Sigmoid colon (tissue), 7 donors: ENCODE results near the gene SMAD5. TPM values are rescaled to one million over a fixed set of nuclear protein-coding genes. Genes with fewer than 3 reads are reported as not detected.

Source experiments
- DNase-seq: peaks from one replicate; pipeline ENCODE4 v3.0.0-alpha.2; 2019
- H3K27ac ChIP-seq, 4 donors: fragments of 200-600 bp; sonication (generic); one replicate each; pipeline ENCODE4 v1.5.1; 2016 to 2019; ENCODE audit warnings: mild to moderate bottlenecking in 1 of 4
- H3K27me3 ChIP-seq, 3 donors: fragments of 200-600 bp; sonication (generic); one replicate each; pipeline ENCODE4 v1.5.1; 2019; ENCODE audit warnings: mild to moderate bottlenecking in 1 of 3
- H3K36me3 ChIP-seq, 4 donors: fragments of 200-600 bp; sonication (generic); one replicate each; pipeline ENCODE4 v1.5.1; 2016 to 2019
- H3K4me1 ChIP-seq, 4 donors: fragments of 200-600 bp; sonication (generic); one replicate each; pipeline ENCODE4 v1.5.1; 2017 to 2019
- H3K4me3 ChIP-seq, 4 donors: fragments of 200-600 bp; sonication (generic); one replicate each; pipeline ENCODE4 v1.5.1; 2017 to 2019; ENCODE audit warnings: mild to moderate bottlenecking in 2 of 4, moderate library complexity in 1 of 4
- H3K9me3 ChIP-seq, 4 donors: fragments of 200-600 bp in 3 of 4; sonication (generic) in 3 of 4; one replicate each; pipeline versions ENCODE4 v1.5.1 to v1.6.1; 2013 to 2019
- CTCF ChIP-seq, 4 experiments: fragments of 450-650 bp in 3 of 4; fragments of 200-600 bp in 1 of 4; IDR thresholded peaks; one replicate each; pipeline ENCODE4 v1.5.1; 2016 to 2019; ENCODE audit warnings: antibody characterized with exemption in 4 of 4, mild to moderate bottlenecking in 3 of 4, moderate library complexity in 2 of 4
- EP300 ChIP-seq, 4 donors: sonication (generic); formaldehyde crosslinking; IDR thresholded peaks; one replicate each; pipeline ENCODE4 v1.6.1; 2017; ENCODE audit warnings: antibody characterized with exemption in 4 of 4
- POLR2A ChIP-seq, 2 donors: fragments of 450-650 bp; IDR thresholded peaks; one replicate each; pipeline ENCODE4 v1.6.1; 2016; ENCODE audit warnings: antibody characterized with exemption in 2 of 2, mild to moderate bottlenecking in 2 of 2, moderate library complexity in 2 of 2
- POLR2AphosphoS5 ChIP-seq, 4 donors: sonication (generic); formaldehyde crosslinking; IDR thresholded peaks; one replicate each; pipeline ENCODE4 v1.6.1; 2017; ENCODE audit warnings: antibody characterized with exemption in 4 of 4
- WGBS, 2 donors: extraction: QIAGEN DNeasy Blood & Tissue Kit; methylation state at CpG; one replicate each; pipeline ENCODE4 v1.1.7; 2013; 5-methylcytosine and 5-hydroxymethylcytosine counted together
- intact Hi-C: fragments of 100-400 bp; cut with DNase I; formaldehyde crosslinking; loops from one replicate; pipeline ENCODE4 v1.15.1; 2023
- polyA plus RNA-seq, 3 donors: library from polyadenylated mRNA; stranded (reverse); fragments of 200-250 nt; gene quantifications; one replicate each; pipeline ENCODE4 v1.2.3, GENCODE V29; 2013
- total RNA-seq, 4 donors: library from RNA; depleted of rRNA; stranded (reverse); fragments of >200 nt; gene quantifications; one replicate each; pipeline ENCODE4 v1.1.0, GENCODE V29; 2016
- donor health status: healthy with polysubstance abuse.
- donor health status: Bipolar disorder and iron deficiency.
- donor health status: healthy.

The SMAD5 gene
- total and polyA plus RNA-seq, 7 donors = 4.9 to 85.0 (median 47.6) TPM

DNA sequence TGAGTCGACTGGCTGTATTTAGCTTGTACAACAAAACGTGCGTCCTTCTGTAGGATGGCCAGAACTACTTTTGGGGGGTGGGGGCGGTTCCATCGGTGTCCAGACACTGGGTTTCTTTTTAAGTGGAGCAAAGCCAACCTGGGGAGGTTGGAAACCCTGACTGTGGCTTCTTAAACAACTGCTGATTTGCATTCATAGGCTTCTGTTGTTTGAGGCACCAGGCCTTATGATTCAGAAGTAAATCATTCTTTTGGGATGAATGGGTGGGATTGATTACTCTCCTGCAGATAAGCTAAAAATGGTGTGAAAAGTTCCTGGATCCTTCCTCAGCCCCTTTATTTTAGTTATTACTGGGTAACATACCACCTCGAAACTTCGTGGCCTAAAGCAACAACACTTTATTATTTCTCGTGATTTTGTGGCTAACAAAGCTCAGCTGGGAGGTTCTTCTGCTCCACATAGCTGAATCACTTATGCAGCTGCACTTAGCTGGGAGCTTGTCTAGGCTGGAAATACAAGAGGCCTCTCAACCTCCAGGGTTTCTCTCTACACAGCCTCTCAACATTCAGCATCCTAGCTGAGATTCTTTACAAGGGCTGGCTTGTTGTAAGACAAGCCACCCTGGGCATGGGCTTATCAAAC, 72.5 kb downstream of the SMAD5 start:
- TF ChIP-seq CTCF (IDR thresholded peaks at IDR 0.05) (no peak), POLR2A (IDR thresholded peaks at IDR 0.05) (no peak), EP300 (IDR thresholded peaks at IDR 0.05) (no peak), POLR2AphosphoS5 (IDR thresholded peaks at IDR 0.05) (no peak)
- Histone ChIP-seq H3K4me3 (no peak overlapping the region), H3K27me3 (no peaks in the 10 kb centered on the region), H3K4me1 (no peaks in the 10 kb centered on the region), H3K27ac (no peak overlapping the region), H3K36me3 (no peaks in the 10 kb centered on the region), H3K9me3 (peaks cover 0 to 5% (median 0%) of the 10 kb centered on the region in 4 donors)
- no peak for DNase-seq
- 95 to 96% methylated on average over 8 of the region's 8 CpGs for WGBS, 2 donors
- intact Hi-C loops = no loop called here

DNA sequence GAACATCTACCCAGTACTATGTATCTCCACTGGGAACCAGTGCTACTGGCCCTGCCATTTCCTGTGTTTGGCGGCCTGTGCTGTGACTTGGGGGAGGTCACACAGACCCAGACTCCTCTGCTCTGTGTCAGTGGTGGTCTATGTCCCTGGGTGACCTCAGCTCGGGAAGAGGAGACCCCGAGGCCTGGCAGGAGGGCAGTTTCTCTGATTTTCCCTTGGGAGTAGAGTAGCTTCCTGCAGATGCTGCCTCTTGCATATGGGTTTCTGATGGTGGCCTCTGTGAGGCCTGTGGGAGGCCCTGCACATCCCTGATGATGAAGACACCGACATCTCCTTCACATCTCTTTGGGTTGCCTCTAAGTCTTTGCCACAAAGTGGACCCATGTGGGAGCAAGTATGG, 73.3 kb downstream of the SMAD5 start:
- H3K4me1 ChIP-seq = no peaks in the 10 kb centered on the region
- H3K4me3 ChIP-seq = no peak overlapping the region
- H3K27ac ChIP-seq = no peak overlapping the region
- H3K27me3 ChIP-seq = no peaks in the 10 kb centered on the region
- no peak for DNase-seq
- H3K36me3 ChIP-seq = no peaks in the 10 kb centered on the region
- intact Hi-C loops = no loop called here
- TF ChIP-seq CTCF (IDR thresholded peaks at IDR 0.05) = no peak
- no peak for TF ChIP-seq EP300 (IDR thresholded peaks at IDR 0.05)
- no peak for TF ChIP-seq POLR2A (IDR thresholded peaks at IDR 0.05)
- TF ChIP-seq POLR2AphosphoS5 (IDR thresholded peaks at IDR 0.05) = no peak
- 88 to 94% methylated on average over 4 of the region's 4 CpGs for WGBS, 2 donors
- peaks cover 0 to 5% (median 0%) of the 10 kb centered on the region in 4 donors for H3K9me3 ChIP-seq

GRCh38 chr5:136206361-136206760, 73.7 kb downstream of the SMAD5 start:
- Histone ChIP-seq H3K36me3 (no peaks in the 10 kb centered on the region), H3K4me3 (no peak overlapping the region), H3K27me3 (no peaks in the 10 kb centered on the region), H3K27ac (no peak overlapping the region), H3K9me3 (peaks cover 0 to 5% (median 0%) of the 10 kb centered on the region in 4 donors), H3K4me1 (no peaks in the 10 kb centered on the region)
- TF ChIP-seq POLR2AphosphoS5 (IDR thresholded peaks at IDR 0.05) = no peak
- no peak for TF ChIP-seq CTCF (IDR thresholded peaks at IDR 0.05)
- no peak for TF ChIP-seq POLR2A (IDR thresholded peaks at IDR 0.05)
- no peak for TF ChIP-seq EP300 (IDR thresholded peaks at IDR 0.05)
- DNase-seq = no peak
- WGBS, 2 donors = 85 to 87% methylated on average over 5 of the region's 5 CpGs
- intact Hi-C loops = no loop called here

GRCh38 chr5:136207631-136208030, 75.0 kb downstream of the SMAD5 start:
- Histone ChIP-seq H3K36me3 (no peaks in the 10 kb centered on the region), H3K9me3 (peaks cover 0 to 5% (median 0%) of the 10 kb centered on the region in 4 donors), H3K4me1 (no peaks in the 10 kb centered on the region), H3K4me3 (no peak overlapping the region), H3K27ac (no peak overlapping the region), H3K27me3 (peaks cover 0 to 3% (median 3%) of the 10 kb centered on the region in 3 donors)
- DNase-seq = no peak
- intact Hi-C loops = no loop called here
- WGBS, 2 donors = 87 to 94% methylated on average over 7 of the region's 7 CpGs
- no peak for TF ChIP-seq POLR2A (IDR thresholded peaks at IDR 0.05)
- TF ChIP-seq POLR2AphosphoS5 (IDR thresholded peaks at IDR 0.05) = no peak
- no peak for TF ChIP-seq EP300 (IDR thresholded peaks at IDR 0.05)
- TF ChIP-seq CTCF (IDR thresholded peaks at IDR 0.05) = no peak

GRCh38 chr5:136208916-136209315, 76.3 kb downstream of the SMAD5 start:
- H3K4me3 ChIP-seq = no peak overlapping the region
- H3K9me3 ChIP-seq = peaks cover 0 to 5% (median 0%) of the 10 kb centered on the region in 4 donors
- H3K4me1 ChIP-seq = no peaks in the 10 kb centered on the region
- 57 to 80% methylated on average over 3 of the region's 3 CpGs for WGBS, 2 donors
- intact Hi-C loops = no loop called here
- H3K36me3 ChIP-seq = no peaks in the 10 kb centered on the region
- TF ChIP-seq EP300 (IDR thresholded peaks at IDR 0.05) (no peak), POLR2AphosphoS5 (IDR thresholded peaks at IDR 0.05) (no peak), POLR2A (IDR thresholded peaks at IDR 0.05) (no peak), CTCF (IDR thresholded peaks at IDR 0.05) (no peak)
- no peak overlapping the region for H3K27ac ChIP-seq
- H3K27me3 ChIP-seq = peaks cover 0 to 12% (median 7%) of the 10 kb centered on the region in 3 donors
- no peak for DNase-seq
